ES-I3 (cell line): ENCODE data around the gene DGKE.

Source experiments
- H3K36me3 ChIP-seq: 2 replicates; pipeline ENCODE4 v1.6.1; 2013; ENCODE audit warnings: mild to moderate bottlenecking, low read length, control low read depth, moderate library complexity; ENCODE audit not compliant: insufficient read depth
- H3K4me1 ChIP-seq: 2 replicates; pipeline ENCODE4 v1.6.1; 2013; ENCODE audit warnings: mild to moderate bottlenecking, control low read depth, low read length; ENCODE audit not compliant: insufficient read depth
- H3K9ac ChIP-seq: 2 replicates; pipeline ENCODE4 v1.6.1; 2013; ENCODE audit warnings: low read depth, mild to moderate bottlenecking, low read length, moderate library complexity
- H3K9me3 ChIP-seq: 2 replicates; pipeline ENCODE4 v1.6.1; 2013; ENCODE audit warnings: mild to moderate bottlenecking, low read length, moderate library complexity; ENCODE audit not compliant: control insufficient read depth, insufficient read depth

The DGKE gene

GRCh38 chr17:56913867-56914580, 80.1 kb downstream of the DGKE start, which contains the start of gene TRIM25:
Gene TRIM25 (minus strand): TSS chr17:56914049. CDS start chr17:56913988, 61 bp downstream.
- H3K4me1 ChIP-seq = peaks cover 5% of the 10 kb centered on the region
- H3K36me3 ChIP-seq = no peaks in the 10 kb centered on the region
- peak within 1 kb of the TSS; percentile 69 for H3K9ac ChIP-seq
- no peaks in the 10 kb centered on the region for H3K9me3 ChIP-seq

DNA sequence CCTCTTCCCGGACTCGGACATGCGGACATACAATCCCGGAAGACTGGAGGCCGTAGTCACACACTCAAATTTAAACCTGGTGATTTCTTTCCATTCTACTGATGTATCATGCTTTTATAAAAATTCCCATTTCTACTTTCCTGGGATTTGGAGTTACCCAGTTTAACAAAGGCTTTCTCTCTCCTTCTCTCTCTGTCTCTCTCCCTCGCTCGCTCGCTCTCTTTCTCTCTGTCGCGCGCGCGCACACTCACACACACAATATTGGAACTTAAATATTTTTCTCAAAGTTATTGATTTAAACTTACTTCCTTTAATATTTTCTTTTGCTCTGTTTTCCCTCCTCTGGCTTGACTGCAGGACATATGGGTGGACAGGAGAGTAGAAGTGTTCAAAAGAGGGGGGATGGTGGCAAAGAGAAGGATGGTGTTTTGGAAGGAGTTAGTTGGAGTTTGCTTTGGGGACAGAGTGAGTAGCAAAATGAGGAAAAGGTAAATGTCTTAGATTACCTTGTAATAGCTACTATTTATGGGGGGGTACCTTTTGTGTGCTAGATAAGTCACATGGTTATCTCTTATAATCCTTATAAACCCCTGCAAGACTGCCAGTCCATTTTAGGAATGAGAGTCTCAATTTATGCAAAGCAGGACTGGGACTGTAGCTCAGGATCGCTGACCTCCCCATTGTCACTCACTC, 80.8 kb downstream of the DGKE start:
- H3K4me1 ChIP-seq = peaks cover 5% of the 10 kb centered on the region

GRCh38 chr17:56917559-56918296, 83.8 kb downstream of the DGKE start:
- Histone ChIP-seq H3K9ac (no peak overlapping the region), H3K36me3 (no peaks in the 10 kb centered on the region), H3K9me3 (no peaks in the 10 kb centered on the region), H3K4me1 (peaks cover 5% of the 10 kb centered on the region)

More for the DNA sequence above, 80.8 kb downstream of the DGKE start:
- Histone ChIP-seq H3K9me3 (no peaks in the 10 kb centered on the region), H3K9ac (peak overlapping the region; percentile 69), H3K36me3 (no peaks in the 10 kb centered on the region)

GRCh38 chr17:56918916-56919315, 85.0 kb downstream of the DGKE start:
- Histone ChIP-seq H3K4me1 (peaks cover 5% of the 10 kb centered on the region), H3K36me3 (no peaks in the 10 kb centered on the region), H3K9me3 (no peaks in the 10 kb centered on the region), H3K9ac (no peak overlapping the region)
